ENCODE results near the gene SLC50A1. TPM values are rescaled to one million over a fixed set of nuclear protein-coding genes. Genes with fewer than 3 reads are reported as not detected.

Gene SLC50A1
- total and polyA plus RNA-seq, 9 of the 15 experiments (the other 6 are each of a cell fraction or from before 2014, with no cell fraction given) = 46.5 to 132 (median 91.9) TPM

DNA sequence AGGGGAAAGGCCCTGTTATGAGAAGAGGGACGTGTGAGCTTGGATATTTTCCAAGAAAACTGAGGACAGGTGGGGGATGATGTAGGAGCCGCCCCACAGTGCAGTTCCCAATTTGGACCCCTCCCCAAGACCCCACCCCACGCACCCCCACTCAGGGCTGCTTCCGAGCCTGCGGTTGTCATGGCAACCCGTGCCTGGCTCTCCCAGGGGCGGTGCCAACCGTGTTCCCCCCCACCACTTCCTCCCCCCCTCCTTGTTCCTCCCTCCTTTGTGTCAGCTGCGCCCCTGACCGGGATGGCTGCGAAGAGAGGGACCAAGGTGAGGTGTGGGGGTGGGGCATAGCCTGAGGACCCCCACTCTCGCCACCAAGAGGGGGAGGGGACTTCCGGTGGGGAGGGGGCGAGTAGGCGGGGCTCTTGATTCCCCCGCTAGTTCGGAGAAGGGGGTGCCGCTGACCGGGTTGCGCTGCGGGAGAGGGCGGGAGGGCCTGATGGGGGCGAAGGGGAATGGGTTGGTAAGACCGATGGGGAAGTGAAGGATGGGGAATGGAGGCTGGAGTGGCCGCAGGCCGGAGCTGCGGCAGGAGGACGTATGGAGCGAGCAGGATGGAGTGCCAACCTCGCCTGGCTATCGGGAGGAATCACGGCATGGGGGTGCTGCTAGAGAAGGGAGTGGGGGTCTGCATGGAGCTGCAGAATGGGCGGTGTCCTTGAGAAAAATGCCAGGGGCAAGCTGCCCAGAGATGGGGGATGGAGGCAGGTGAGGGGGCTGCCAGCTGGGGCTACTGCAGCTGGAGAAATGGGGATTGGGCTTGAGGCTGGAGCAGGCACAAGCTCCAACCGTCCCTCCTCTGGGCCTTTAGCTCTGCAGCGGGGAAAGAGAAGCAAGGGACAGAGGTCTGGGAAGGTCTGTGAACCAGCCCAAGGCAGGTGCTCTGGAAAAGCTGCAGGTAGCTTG, 39.0 kb downstream of the SLC50A1 start:
- Histone ChIP-seq H3K79me2 (ENCODE audit: control insufficient read depth, insufficient read depth, low read length) (peaks cover 15% of the 10 kb centered on the region), H4K20me1 (replicated peaks; ENCODE audit: control insufficient read depth, insufficient read depth, low read length) (no peaks in the 10 kb centered on the region), H3K9ac (ENCODE audit: insufficient read depth in 1 of 2, low read depth in 2 of 2, low read length in 2 of 2) (peak overlapping the region in 1 of 2 experiments; percentile 47; a peak in 2 of 4 replicates), H2AFZ (ENCODE audit: low read depth, low read length) (peak overlapping the region; percentile 94; the same call in 1 of the 2 replicates), H3K27me3 (ENCODE audit: control insufficient read depth in 2 of 2, insufficient read depth in 2 of 2, low read length in 2 of 2) (no peaks in the 10 kb centered on the region), H3K9me3 (replicated peaks; ENCODE audit: control insufficient read depth, insufficient read depth, low read depth, low read length) (no peaks in the 10 kb centered on the region), H3K9me1 (ENCODE audit: control insufficient read depth, insufficient read depth, low read length) (no peaks in the 10 kb centered on the region), H3K27ac (ENCODE audit: extremely low read depth, low read depth, low read length) (no peak overlapping the region), H3K4me2 (ENCODE audit: insufficient read depth, low read length) (no peak overlapping the region), H3K4me1 (replicated peaks in 1 of 2; ENCODE audit: control insufficient read depth in 2 of 2, insufficient read depth in 2 of 2, low read length in 2 of 2) (peaks cover 21 to 60% of the 10 kb centered on the region in 2 experiments; a peak in 4 of 5 replicates), H3K4me3 (no peak overlapping the region), H3K36me3 (ENCODE audit: control insufficient read depth, insufficient read depth, low read length) (peaks cover 26% of the 10 kb centered on the region)
- intact Hi-C loops (cut with micrococcal nuclease) = no loop called here
- DNase-seq (ENCODE audit: extremely low read depth in 1 of 4, low spot score in 3 of 4) = peak in 2 of 4 experiments; percentile 54 to 61
- no peak for ATAC-seq
- FAIRE-seq = no peak
- in situ Hi-C loops (cut with MboI) = no loop called here
- BruUV-seq (replicated peaks) = no TSS peak
- POLR2A ChIA-PET = interaction anchor here (0.6 to 1.2 kb wide), 4 partner anchors 9 to 86 kb away, joined by 3 to 4 read pairs (median 4); no protein-coding TSS in a partner anchor
- CTCF ChIA-PET (ENCODE audit: low intra/inter-chr PET ratio) = interaction anchor here (0.6 kb wide), 1 partner anchor 134 kb away, joined by 4 read pairs; the partner anchor contains the start of gene FDPS
- 67% methylated on average over 18 of the region's 35 CpGs for WGBS (ENCODE audit: insufficient coverage, low coverage, missing lambda C conversion rate)
- TF ChIP-seq ZBTB7A (IDR thresholded peaks at IDR 0.05; ENCODE audit: borderline replicate concordance, control insufficient read depth, low read depth, low read length) (peak; percentile 37; the same call in 1 of the 2 replicates), HDGF (IDR thresholded peaks at IDR 0.05) (no peak), HLTF (IDR thresholded peaks at IDR 0.05) (no peak), PTTG1 (tag; IDR thresholded peaks at IDR 0.05; ENCODE audit: low read depth) (no peak), EHMT2 (IDR thresholded peaks at IDR 0.05) (no peak), IRF2 (CRISPR knock-in tag; IDR thresholded peaks at IDR 0.05) (no peak), KDM1A (IDR thresholded peaks at IDR 0.05) (0 out of 4 replicates have a peak, but pooled peaks of 1 of the 2 experiments have one; percentile 8), CTBP1 (IDR thresholded peaks at IDR 0.05; ENCODE audit: borderline replicate concordance) (no peak), WHSC1 (IDR thresholded peaks at IDR 0.05; ENCODE audit: low read length) (no peak), SMARCA4 (IDR thresholded peaks at IDR 0.05) (no peak), SRSF3 (IDR thresholded peaks at IDR 0.05; ENCODE audit: insufficient read depth, low read length) (no peak), SPI1 (IDR thresholded peaks at IDR 0.05; ENCODE audit: borderline replicate concordance, low read depth, low read length) (0 out of 2 replicates have a peak, but pooled peaks have one; percentile 13), KHSRP (IDR thresholded peaks at IDR 0.05) (no peak), BRCA1 (IDR thresholded peaks at IDR 0.05) (no peak), BRCA1 (CRISPR knock-in tag; IDR thresholded peaks at IDR 0.05) (no peak), RFX1 (IDR thresholded peaks at IDR 0.05) (peak; percentile 88)
- TF ChIP-seq, protein P1, sequence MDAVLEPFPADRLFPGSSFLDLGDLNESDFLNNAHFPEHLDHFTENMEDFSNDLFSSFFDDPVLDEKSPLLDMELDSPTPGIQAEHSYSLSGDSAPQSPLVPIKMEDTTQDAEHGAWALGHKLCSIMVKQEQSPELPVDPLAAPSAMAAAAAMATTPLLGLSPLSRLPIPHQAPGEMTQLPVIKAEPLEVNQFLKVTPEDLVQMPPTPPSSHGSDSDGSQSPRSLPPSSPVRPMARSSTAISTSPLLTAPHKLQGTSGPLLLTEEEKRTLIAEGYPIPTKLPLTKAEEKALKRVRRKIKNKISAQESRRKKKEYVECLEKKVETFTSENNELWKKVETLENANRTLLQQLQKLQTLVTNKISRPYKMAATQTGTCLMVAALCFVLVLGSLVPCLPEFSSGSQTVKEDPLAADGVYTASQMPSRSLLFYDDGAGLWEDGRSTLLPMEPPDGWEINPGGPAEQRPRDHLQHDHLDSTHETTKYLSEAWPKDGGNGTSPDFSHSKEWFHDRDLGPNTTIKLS (IDR thresholded peaks at IDR 0.05; ENCODE audit: borderline replicate concordance, low read depth) = no peak
- TF ChIP-seq, protein P2, sequence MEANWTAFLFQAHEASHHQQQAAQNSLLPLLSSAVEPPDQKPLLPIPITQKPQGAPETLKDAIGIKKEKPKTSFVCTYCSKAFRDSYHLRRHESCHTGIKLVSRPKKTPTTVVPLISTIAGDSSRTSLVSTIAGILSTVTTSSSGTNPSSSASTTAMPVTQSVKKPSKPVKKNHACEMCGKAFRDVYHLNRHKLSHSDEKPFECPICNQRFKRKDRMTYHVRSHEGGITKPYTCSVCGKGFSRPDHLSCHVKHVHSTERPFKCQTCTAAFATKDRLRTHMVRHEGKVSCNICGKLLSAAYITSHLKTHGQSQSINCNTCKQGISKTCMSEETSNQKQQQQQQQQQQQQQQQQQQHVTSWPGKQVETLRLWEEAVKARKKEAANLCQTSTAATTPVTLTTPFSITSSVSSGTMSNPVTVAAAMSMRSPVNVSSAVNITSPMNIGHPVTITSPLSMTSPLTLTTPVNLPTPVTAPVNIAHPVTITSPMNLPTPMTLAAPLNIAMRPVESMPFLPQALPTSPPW (CRISPR knock-in tag; IDR thresholded peaks at IDR 0.05) = peak; percentile 46; the same call in 1 of the 2 replicates
- TF ChIP-seq, protein P3, sequence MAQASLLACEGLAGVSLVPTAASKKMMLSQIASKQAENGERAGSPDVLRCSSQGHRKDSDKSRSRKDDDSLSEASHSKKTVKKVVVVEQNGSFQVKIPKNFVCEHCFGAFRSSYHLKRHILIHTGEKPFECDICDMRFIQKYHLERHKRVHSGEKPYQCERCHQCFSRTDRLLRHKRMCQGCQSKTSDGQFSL (CRISPR knock-in tag; IDR thresholded peaks at IDR 0.05) = peak; percentile 64; the same call in 1 of the 2 replicates
- TF ChIP-seq, protein P3 (tag; IDR thresholded peaks at IDR 0.05) = no peak

All from K562 (cell line).